GM21390 (cell line): ENCODE measurements around the gene CALCB.

ENCODE experiments used
- ATAC-seq: cut with Tn5 transposase; IDR thresholded peaks from one replicate; pipeline ENCODE4 v1.9.1; 2021; ENCODE audit not compliant: unreplicated experiment

The CALCB gene

DNA sequence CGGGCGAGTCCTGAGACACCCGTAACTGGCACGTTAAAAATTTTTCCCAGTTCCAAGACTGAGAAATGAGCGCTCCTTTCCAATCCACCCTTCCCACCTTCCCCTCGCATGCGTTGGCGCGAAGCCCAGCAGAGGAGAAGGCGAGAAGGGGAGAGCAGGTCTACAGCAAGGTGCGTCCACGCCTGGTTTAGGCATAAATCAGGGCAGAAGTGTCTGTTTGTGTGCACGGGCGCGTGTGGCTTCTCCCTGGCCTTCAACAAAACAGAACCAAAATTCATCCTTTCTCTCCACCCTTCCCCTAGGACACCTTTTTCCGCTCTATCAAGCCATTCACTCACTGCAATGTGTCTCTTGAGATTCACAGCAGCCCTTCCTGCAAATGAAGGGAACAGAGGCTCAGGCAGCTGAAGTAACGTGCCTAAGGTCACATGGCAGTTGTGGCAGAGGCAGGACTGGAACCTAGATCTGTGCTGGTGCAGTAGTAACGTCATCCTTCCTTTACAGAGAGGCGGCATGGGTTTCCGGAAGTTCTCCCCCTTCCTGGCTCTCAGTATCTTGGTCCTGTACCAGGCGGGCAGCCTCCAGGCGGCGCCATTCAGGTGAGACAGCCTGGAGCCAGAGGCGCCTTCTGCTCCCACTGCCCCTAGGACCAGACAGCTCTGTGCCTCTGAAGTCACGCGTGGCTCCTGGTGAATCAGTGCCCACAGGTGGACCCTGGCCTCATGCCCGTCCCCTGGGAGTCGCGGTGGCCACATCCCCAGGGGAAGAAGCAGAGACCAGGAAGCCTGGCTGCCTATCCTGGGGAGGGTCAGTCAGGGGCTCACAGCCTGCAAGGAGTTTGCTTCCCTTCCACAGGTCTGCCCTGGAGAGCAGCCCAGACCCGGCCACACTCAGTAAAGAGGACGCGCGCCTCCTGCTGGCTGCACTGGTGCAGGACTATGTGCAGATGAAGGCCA is 1.1 kb downstream of the CALCB start:
- peak; percentile 94 for ATAC-seq

DNA sequence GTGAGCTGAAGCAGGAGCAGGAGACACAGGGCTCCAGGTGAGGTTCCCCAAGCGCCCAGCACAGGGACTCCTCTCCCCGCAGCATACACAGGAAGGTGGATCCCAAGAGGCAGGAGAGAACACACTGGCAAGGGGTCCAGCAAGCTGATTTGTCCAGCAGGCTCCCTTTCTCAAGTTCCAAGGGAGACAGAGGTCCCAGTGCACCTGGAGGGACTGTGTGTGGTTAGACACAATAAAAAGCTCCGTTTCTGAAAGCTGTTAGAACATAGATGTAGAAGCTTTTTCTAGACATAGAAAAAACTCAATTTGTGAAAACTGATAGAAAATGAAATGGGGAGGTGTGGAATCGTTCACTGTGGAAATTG is 1.8 kb downstream of the CALCB start:
- ATAC-seq = no peak

DNA sequence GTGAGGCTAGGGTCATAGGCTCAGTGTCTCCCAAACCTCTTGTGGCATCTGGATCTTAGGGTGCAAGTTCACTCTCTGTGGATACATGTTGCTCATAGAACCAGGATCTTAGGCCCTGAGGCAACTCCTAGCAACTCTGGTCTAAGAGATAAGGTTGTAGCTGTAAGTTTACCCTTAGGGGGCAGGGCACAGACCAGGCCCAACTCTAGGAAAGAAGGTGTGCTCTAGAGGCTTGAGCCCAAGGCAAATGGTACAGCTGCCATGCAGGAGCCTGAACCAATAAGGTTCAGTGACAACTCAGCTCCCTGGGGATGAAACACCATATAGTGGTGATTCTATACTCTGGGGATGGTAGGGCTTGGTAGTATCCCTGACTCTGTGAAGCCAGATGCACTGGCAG is 17.8 kb downstream of the CALCB start:
- no peak for ATAC-seq

DNA sequence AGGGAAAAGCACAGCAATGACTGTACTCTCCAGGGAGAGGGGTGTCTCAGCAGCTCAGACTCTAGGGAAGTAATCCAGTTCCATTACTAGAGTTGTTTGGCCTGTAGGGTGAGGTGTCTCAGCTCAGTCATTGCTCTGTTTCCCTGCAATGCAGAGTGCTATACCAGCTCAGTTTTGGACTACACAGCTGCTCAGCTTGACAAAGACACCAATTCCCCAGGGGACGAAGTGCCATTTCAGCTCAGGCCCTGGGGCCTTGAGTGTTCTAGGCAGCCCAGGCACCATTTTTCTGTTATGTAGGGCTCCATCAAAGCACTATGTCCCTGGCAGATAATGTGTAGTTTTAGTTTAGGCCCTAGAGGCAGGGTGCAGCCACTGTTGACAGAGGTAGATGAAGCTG is 18.2 kb downstream of the CALCB start:
- no peak for ATAC-seq

- peak; percentile 70 for ATAC-seq
Observed at GRCh38 chr11:15093432-15093831, 20.0 kb downstream of the CALCB start.

DNA sequence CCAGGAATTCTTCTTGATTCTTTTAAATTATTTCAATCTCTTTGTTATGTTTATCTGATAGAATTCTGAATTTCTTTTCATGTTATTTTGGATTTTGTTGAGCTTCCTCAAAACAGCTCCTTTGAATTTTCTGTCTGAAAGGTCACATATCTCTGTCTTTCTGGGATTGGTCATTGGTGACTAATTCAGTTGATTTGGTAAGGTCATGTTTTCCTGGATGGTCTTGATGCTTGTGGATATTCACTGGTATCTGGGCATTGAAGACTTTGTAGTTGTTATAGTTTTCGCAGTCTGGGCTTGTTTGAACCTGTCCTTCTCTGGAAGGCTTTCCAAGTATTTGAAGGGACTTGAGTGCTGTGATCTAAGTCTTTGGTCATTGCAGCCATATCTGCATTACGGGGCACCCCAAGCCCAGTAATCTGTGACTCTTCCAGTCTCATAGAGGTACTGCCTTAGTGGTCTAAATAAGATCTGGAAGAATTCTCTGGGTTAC is 22.4 kb downstream of the CALCB start:
- no peak for ATAC-seq

- ATAC-seq = no peak
Observed at GRCh38 chr11:15097411-15097810, 24.0 kb downstream of the CALCB start.

DNA sequence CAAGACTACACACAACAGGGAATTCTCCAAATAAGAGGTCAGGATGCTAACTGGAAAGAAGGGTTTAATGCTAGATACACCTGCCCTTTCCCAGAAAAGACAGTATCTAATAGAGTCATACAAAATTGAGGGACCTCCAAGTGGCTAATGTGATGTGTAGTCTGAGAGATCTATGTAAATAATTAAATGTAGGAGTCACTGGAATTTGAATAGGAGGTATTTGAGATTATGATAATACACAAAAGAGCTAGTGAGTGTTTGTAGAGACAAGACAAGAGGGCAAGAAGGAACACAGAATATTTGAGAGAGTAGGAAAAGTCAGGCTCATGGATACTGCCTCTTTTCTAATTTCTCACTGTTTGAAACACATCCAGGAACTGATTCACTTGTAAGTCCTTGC is 25.9 kb downstream of the CALCB start:
- ATAC-seq = no peak

DNA sequence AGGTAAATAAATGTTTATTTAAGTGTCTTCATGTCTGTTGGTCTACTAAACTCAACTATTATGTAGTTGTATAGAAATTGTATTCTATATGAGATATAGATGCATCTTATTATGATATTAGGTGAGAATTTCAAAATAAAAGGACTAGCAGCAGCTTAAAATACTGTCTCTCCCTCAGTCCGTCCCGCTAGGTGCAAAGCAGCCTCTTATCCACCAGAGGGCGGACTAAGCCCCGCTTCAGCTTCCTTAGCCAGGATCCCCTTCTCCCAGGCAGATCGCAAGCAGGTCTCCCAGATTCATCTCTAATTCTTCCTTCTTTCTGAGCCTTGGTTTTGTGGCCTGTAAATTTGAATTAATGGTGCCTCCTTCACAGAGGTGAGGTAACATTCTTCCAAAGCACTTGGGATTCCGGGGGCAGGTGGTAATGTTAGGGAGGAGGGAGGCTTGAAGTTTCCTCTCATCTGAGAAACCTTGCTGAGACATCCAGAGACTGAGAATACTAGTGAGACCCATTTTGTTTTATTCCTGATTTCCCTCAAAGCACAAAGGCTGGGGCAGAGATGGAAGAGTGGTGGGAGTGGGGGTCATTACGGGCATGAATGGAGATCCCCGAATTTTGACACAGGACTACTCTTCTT is 27.8 kb downstream of the CALCB start:
- peak; percentile 81 for ATAC-seq

- ATAC-seq = no peak
Observed at GRCh38 chr11:15104166-15104565, 30.8 kb downstream of the CALCB start.

DNA sequence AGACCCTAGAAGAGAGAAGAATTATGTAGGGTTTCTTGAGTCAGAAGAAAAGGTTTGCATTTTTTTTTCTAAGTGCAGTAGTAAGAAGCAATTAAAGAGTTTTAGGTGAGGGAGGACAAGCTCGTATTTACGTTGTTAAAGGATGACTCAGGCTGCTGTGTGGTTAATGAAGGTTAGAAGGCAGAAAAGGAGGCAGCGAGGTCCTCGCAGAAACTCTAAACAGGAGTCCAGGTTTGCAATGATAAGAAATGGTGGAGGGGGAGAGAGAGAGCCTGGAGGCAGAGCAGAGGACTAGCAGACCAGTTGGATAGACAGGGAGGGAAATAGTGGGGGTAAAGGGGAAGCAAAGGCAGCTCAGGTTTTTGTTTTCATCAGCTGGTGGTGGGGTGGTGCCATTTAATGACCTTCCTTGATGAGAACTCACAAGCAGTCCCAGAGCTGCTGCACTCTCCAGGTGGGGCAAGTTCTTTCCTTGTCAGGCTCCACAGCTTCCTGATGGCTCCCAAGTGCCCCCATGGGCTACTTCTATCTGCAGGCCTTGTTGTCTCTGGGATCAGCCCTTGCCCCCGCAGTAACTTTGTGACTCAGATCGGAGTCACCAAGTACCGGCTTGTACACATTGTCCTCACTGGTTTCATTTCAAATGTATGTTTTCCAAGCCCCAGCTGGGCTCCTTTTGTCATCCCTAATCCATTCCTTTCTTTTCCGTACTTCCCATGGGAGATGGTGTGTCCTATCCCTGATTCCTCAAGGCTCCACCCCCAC is 33.0 kb downstream of the CALCB start:
- ATAC-seq = no peak

DNA sequence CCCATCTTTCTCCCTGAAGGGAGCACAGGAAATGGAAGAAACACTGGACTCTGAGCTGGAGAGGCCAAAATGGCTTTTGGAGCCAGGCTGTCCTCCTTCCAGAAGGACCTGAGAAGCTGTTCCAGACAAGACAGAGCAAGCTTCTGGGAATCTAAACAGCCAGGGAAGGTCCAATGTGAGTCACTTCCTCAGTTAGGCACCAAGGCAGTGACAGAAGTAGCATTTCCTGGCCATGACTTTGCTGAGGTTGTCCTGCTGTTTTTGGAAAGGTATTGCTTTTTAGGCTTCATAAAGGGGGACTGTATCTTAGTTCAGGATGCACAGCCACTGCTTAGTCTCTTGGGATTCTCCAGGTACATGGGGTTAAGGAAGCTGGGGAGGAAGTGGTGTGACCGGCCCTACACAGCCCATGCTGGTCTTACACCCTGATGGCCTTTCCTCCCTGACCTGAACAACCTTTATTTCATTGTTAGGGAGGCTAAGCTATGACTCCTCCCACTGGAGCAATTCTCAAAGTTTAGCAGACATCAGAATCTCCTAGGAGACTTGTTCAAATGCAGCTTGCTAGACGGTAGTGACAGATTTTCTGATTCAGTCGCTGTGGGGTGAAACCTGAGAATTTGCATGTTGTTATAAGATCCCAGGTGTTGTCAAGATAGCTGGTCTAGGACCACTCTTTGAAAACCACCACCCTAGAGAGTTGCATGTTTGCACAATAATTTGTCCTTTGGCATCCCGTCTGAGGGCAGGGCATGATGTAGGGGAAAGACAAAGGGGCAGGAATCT is 34.5 kb downstream of the CALCB start:
- peak; percentile 79 for ATAC-seq

DNA sequence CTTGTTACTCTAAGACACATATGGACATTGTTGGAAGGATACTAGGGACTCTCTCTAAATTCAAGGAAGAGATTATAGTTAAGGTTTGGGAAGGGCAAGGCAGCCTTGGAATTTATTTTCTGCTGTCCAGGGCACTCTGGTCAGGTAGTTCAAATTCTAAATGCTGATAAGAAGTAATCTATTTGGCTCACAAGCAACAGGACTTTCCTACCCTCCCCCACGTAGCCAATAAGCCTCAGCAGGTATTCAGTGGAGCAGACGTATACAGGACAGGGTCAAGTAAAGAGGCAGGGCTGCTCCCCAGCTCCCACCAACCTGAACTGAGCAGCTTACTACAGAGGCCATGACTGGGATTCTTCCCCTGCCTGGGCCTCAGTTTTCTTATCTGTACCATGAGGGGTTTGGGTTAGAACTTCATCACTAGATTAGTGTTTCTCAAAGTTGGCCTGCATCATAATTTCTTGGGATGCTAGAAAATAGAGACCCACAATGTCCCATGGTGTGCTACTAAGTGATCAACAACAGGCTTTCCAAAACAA is 35.3 kb downstream of the CALCB start:
- no peak for ATAC-seq

DNA sequence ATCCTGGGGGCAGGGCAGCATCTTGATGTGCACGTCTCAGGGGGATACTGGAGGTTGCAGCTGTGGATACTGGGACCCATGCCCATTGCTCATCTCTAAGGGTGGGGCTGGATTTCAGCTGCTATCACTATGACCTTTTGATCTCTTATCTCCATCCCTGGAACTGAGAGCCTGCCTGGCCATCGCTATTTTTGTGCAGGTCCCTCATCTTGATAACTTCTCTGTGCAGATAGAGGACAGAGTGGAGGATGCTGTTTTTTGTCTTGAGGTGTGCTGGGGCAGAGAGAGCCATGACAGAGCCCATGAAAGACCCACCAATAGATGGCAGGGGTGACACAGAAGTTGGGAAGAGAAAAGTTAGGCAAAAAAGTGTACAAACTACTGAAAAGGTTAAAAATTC is 36.2 kb downstream of the CALCB start:
- no peak for ATAC-seq

- no peak for ATAC-seq
Observed at GRCh38 chr11:15111215-15111614, 37.8 kb downstream of the CALCB start.

DNA sequence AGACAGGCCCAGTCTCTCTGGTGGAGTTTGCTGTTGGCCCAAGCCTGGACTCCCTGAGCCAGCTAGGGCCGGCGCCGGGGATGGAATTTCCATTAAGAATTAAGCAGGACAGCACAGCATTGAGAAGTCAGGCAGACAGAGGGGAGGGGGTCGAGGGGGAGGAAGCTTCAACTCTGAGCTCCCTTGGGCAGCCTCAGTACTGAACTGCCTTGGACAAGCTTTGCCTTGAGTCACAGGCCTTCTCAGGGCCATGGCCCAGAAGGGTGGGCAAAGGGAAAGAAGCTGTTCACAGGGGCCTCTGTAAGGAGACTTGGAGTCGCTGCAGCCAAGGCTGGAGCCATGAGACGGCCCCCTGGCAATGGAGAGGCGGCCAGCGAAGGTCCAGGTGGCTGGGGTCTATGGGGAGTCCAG is 38.7 kb downstream of the CALCB start:
- no peak for ATAC-seq

- peak; percentile 88 for ATAC-seq
Observed at GRCh38 chr11:15113381-15113780, 40.0 kb downstream of the CALCB start.

DNA sequence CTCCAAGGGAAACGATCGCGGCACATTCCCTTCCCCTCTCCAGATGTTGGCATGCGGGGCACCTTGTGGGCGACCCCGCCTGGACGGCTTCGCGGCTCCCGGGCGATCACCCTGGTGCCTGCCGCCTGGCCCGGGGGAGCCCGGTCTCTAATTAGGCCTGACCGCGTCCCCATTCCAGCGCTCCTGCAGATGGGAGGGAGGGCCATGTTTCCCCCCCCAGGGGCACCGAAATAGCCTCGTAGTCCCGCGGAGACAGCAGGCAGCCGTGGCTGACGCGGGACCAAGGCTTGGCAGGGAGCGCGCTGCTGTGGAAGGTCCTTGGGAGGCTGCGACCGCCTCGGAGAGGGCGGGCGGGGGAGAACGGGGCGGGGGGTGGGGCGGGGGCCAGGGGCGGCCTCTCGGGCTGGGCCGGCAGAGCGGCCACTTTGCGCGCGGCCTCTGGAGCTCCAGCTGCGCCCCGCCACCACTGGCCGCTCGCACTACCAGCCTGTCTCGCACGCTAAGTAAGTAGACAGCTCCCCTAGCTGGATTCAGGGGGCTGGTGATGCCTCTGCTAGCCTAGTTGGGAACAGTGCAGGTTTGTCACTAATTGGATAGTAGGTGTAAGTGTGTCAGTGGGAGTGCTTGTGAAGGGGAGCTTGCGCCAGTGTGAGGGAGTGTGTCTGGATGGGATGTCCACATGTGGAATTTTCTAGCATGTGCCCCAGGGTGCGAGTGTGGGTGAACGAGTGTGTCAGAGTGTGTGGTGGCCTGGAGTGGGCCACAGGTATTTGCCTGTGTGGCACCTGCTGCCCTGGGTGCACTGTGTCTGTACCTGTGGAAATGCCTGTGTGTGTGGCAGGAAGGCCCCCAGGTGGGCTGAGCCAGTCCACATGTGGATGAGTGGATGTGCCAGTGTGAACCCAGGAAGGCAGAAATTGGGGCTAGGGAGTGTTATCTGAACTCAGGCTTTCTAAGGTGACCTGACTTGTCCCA is 41.4 kb downstream of the CALCB start, which contains the start of gene INSC:
Gene INSC (plus strand): TSS at position 423 of the 975 bp plus-strand sequence. CDS start 34,252 bp downstream, outside the sequence.
- ATAC-seq = no peak

GRCh38 chr11:15115686-15116085 is 42.3 kb downstream of the CALCB start:
- ATAC-seq = no peak
